Liver (tissue), 9 donors: ENCODE measurements around the gene MFNG. TPM values are rescaled to one million over a fixed set of nuclear protein-coding genes. Genes with fewer than 3 reads are reported as not detected.

Experiments
- DNase-seq: peaks from one replicate; pipeline ENCODE4 v3.0.0-alpha.2; 2017; ENCODE audit warnings: low spot score
- H3K27ac ChIP-seq, 2 donors: one replicate each; pipeline ENCODE4 v1.7.0; 2013; ENCODE audit warnings: inconsistent platforms in 2 of 2, low read length in 2 of 2, control low read depth in 1 of 2, low read depth in 1 of 2, mild to moderate bottlenecking in 1 of 2
- H3K27me3 ChIP-seq, 4 donors: one replicate each; pipeline versions ENCODE4 v1.6.1 to v1.7.0; 2013; ENCODE audit warnings: low read length in 3 of 4, inconsistent platforms in 1 of 4, mild to moderate bottlenecking in 1 of 4, moderate library complexity in 1 of 4; ENCODE audit not compliant: control insufficient read depth in 4 of 4, insufficient read depth in 4 of 4
- H3K36me3 ChIP-seq, 4 donors: one replicate each; pipeline versions ENCODE4 v1.6.1 to v1.7.0; 2013; ENCODE audit warnings: low read length in 3 of 4, mild to moderate bottlenecking in 3 of 4, low read depth in 1 of 4, moderate library complexity in 1 of 4; ENCODE audit not compliant: control insufficient read depth in 4 of 4, insufficient read depth in 3 of 4
- H3K4me1 ChIP-seq, 4 donors: one replicate each; pipeline versions ENCODE4 v1.6.1 to v1.7.0; 2013; ENCODE audit warnings: low read length in 3 of 4, mild to moderate bottlenecking in 3 of 4, moderate library complexity in 1 of 4; ENCODE audit not compliant: control insufficient read depth in 4 of 4, insufficient read depth in 4 of 4
- H3K4me3 ChIP-seq, 3 donors: one replicate each; pipeline versions ENCODE4 v1.6.1 to v1.7.0; 2013; ENCODE audit warnings: low read length in 3 of 3, control low read depth in 1 of 3, low read depth in 1 of 3, mild to moderate bottlenecking in 1 of 3
- H3K9ac ChIP-seq, 2 donors: one replicate each; pipeline ENCODE4 v1.7.0; 2013; ENCODE audit warnings: low read length in 2 of 2, mild to moderate bottlenecking in 2 of 2, moderate library complexity in 2 of 2, control low read depth in 1 of 2, low read depth in 1 of 2
- H3K9me3 ChIP-seq, 4 donors: one replicate each; pipeline versions ENCODE4 v1.6.1 to v1.7.0; 2013; ENCODE audit warnings: low read length in 3 of 4; ENCODE audit not compliant: control insufficient read depth in 4 of 4
- ATF3 ChIP-seq: IDR thresholded peaks from 2 replicates; pipeline ENCODE4 v1.6.1; 2016; ENCODE audit warnings: antibody characterized with exemption
- CTCF ChIP-seq: fragments of 150-350 bp; IDR thresholded peaks from 2 replicates; pipeline ENCODE4 v1.5.1; 2017; ENCODE audit warnings: improper control_type of control experiment, low read depth, low read length; ENCODE audit not compliant: missing input control
- FOXA1 ChIP-seq: IDR thresholded peaks from 2 replicates; pipeline ENCODE4 v1.6.1; 2016; ENCODE audit warnings: antibody characterized with exemption
- FOXA2 ChIP-seq: IDR thresholded peaks from 2 replicates; pipeline ENCODE4 v1.6.1; 2016; ENCODE audit warnings: antibody characterized with exemption
- GABPA ChIP-seq, 2 donors: IDR thresholded peaks in 1 of 2; conservative IDR thresholded peaks in 1 of 2; 2 replicates each; pipeline ENCODE4 v1.6.1; 2016; ENCODE audit warnings: antibody characterized with exemption in 2 of 2, mild to moderate bottlenecking in 1 of 2, moderate library complexity in 1 of 2
- HNF4G ChIP-seq: IDR thresholded peaks from 2 replicates; pipeline ENCODE4 v1.6.1; 2016; ENCODE audit warnings: antibody characterized with exemption
- JUND ChIP-seq, 2 donors: IDR thresholded peaks; 2 replicates each; pipeline ENCODE4 v1.6.1; 2016; ENCODE audit warnings: antibody characterized with exemption in 2 of 2
- MAX ChIP-seq: IDR thresholded peaks from 2 replicates; pipeline ENCODE4 v1.6.1; 2016; ENCODE audit warnings: antibody characterized with exemption
- RAD21 ChIP-seq, 2 donors: IDR thresholded peaks; 2 replicates each; pipeline ENCODE4 v1.6.1; 2016; ENCODE audit warnings: antibody characterized with exemption in 2 of 2, mild to moderate bottlenecking in 2 of 2
- RXRA ChIP-seq, 2 donors: IDR thresholded peaks; 2 replicates each; pipeline ENCODE4 v1.6.1; 2017 to 2018; ENCODE audit warnings: antibody characterized with exemption in 2 of 2, mild to moderate bottlenecking in 1 of 2
- TAF1 ChIP-seq: conservative IDR thresholded peaks from 2 replicates; pipeline ENCODE4 v1.6.1; 2016; ENCODE audit warnings: antibody characterized with exemption, mild to moderate bottlenecking
- YY1 ChIP-seq: IDR thresholded peaks from 2 replicates; pipeline ENCODE4 v1.6.1; 2016; ENCODE audit warnings: antibody characterized with exemption, mild to moderate bottlenecking
- ZBTB33 ChIP-seq: IDR thresholded peaks from 2 replicates; pipeline ENCODE4 v1.6.1; 2016; ENCODE audit warnings: antibody characterized with exemption
- WGBS: extraction: QIAGEN DNeasy Blood & Tissue Kit; methylation state at CpG from one replicate; pipeline ENCODE4 v1.1.7; 2013; 5-methylcytosine and 5-hydroxymethylcytosine counted together
- polyA plus RNA-seq, 2 donors: library from polyadenylated mRNA; stranded (reverse) in 1 of 2; unstranded in 1 of 2; fragments of 200-250 nt in 1 of 2; fragments of >200 nt in 1 of 2; fragmentation: Nextera tagmentation in 1 of 2; extraction: Ambion mirVana in 1 of 2; gene quantifications; one replicate each; pipeline versions ENCODE4 v1.2.1 to v1.2.3, GENCODE V29; 2013 to 2015
- total RNA-seq, 2 donors: library from RNA; depleted of rRNA; stranded (reverse); fragments of >200 nt; gene quantifications; one replicate each; pipeline ENCODE4 v1.2.3, GENCODE V29; 2014
- donor health status: healthy.
- donor health status: healthy.
- donor health status: healthy.
- donor health status: healthy.
- donor health status: healthy.

Gene MFNG
- total and polyA plus RNA-seq, 4 donors = 5.0 to 10.7 (median 7.4) TPM

- no peak for TF ChIP-seq GABPA (IDR thresholded peaks at IDR 0.05 in 1 of 2, conservative IDR thresholded peaks at IDR 0.05 in 1 of 2)
- no peak for TF ChIP-seq CTCF
- no peak for TF ChIP-seq ZBTB33
- peaks cover 0 to 3% (median 0%) of the 10 kb centered on the region in 4 donors for H3K36me3 ChIP-seq
- no peak overlapping the region for H3K4me3 ChIP-seq
- no peak overlapping the region for H3K9ac ChIP-seq
- H3K9me3 ChIP-seq = no peaks in the 10 kb centered on the region
- 91% methylated on average over 11 of the region's 11 CpGs for WGBS
- no peak for DNase-seq
- H3K27ac ChIP-seq = no peak overlapping the region
- no peaks in the 10 kb centered on the region for H3K4me1 ChIP-seq
- no peaks in the 10 kb centered on the region for H3K27me3 ChIP-seq
Measured at GRCh38 chr22:37474447-37475090, 11.6 kb downstream of the MFNG start.

GRCh38 chr22:37473437-37473946, 12.7 kb downstream of the MFNG start:
- Histone ChIP-seq H3K27me3 (no peaks in the 10 kb centered on the region), H3K4me3 (no peak overlapping the region), H3K36me3 (peaks cover 0 to 3% (median 0%) of the 10 kb centered on the region in 4 donors), H3K27ac (no peak overlapping the region), H3K9me3 (no peaks in the 10 kb centered on the region), H3K9ac (no peak overlapping the region), H3K4me1 (no peaks in the 10 kb centered on the region)
- DNase-seq = no peak
- WGBS = 84% methylated on average over 8 of the region's 8 CpGs
- TF ChIP-seq RAD21 (IDR thresholded peaks at IDR 0.05) (no peak), JUND (IDR thresholded peaks at IDR 0.05) (no peak), RXRA (IDR thresholded peaks at IDR 0.05) (no peak), TAF1 (no peak), FOXA2 (no peak), YY1 (no peak), HNF4G (no peak), FOXA1 (no peak), MAX (no peak), ATF3 (no peak)

- H3K9me3 ChIP-seq = no peaks in the 10 kb centered on the region
- no peaks in the 10 kb centered on the region for H3K27me3 ChIP-seq
- no peak overlapping the region for H3K4me3 ChIP-seq
- DNase-seq = no peak
- no peaks in the 10 kb centered on the region for H3K4me1 ChIP-seq
- WGBS = 31% methylated on average over 8 of the region's 8 CpGs
- no peak overlapping the region for H3K9ac ChIP-seq
- H3K27ac ChIP-seq = no peak overlapping the region
- peaks cover 0 to 3% (median 0%) of the 10 kb centered on the region in 4 donors for H3K36me3 ChIP-seq
- TF ChIP-seq RXRA (IDR thresholded peaks at IDR 0.05) (no peak), CTCF (peak; percentile 53), HNF4G (no peak), JUND (IDR thresholded peaks at IDR 0.05) (no peak), ZBTB33 (no peak), ATF3 (no peak)
Measured at GRCh38 chr22:37472418-37473006, 13.7 kb downstream of the MFNG start.
